ENCODE data around the gene RUNX3. TPM values are rescaled to one million over a fixed set of nuclear protein-coding genes. Genes with fewer than 3 reads are reported as not detected.

The RUNX3 gene
- polyA plus RNA-seq, 1 donor (not counting 4 experiments of a cell fraction or from before 2014, with no cell fraction given): not detected

DNA sequence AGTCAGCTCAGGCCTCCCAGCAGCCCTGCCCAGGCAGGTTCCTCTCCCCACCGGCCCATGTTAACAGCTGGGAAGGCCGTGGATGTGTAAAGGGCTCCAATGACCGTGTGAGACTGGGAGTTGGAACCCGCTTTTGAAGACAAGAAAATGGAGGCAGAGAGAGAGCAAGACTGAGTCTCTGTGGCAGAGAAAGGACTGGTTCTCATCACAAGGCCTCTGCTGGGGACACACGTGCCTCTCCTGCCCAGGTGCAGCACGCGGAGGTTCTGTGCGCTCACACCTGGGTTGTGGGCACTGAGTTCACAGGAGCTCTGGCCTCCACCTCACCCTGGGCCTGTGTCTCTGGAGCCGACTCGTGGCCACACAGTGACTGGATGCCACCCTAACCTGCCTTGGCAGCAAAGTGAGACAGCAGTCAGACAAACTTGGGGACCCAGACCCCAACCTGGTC, 27.0 kb downstream of the RUNX3 start:
- peaks cover 12% of the 10 kb centered on the region for H3K27me3 ChIP-seq (ENCODE audit: control insufficient read depth, extremely low read depth, insufficient read depth, low read length)
- no peaks in the 10 kb centered on the region for H3K4me1 ChIP-seq (ENCODE audit: control insufficient read depth, extremely low read depth, insufficient read depth, low read length)
- no peak for DNase-seq (ENCODE audit: low read depth, low spot score)
- H3K27ac ChIP-seq (ENCODE audit: control insufficient read depth, insufficient read depth, low read length): no peak overlapping the region
- no peaks in the 10 kb centered on the region for H3K36me3 ChIP-seq (ENCODE audit: control insufficient read depth in 2 of 2, extremely low read depth in 1 of 2, insufficient read depth in 2 of 2, low read length in 2 of 2)
- no peaks in the 10 kb centered on the region for H4K20me1 ChIP-seq (ENCODE audit: control insufficient read depth, extremely low read depth, insufficient read depth, low read length)
- H3K79me2 ChIP-seq (ENCODE audit: control insufficient read depth, insufficient read depth, low read length): no peaks in the 10 kb centered on the region
- H3K9ac ChIP-seq (ENCODE audit: control insufficient read depth, extremely low read depth, insufficient read depth, low read length): no peak overlapping the region
- dilution Hi-C loops (cut with MboI; ENCODE audit: extremely low pct_ligation_motif_present, low sequenced_read_pairs): no loop called here
- no peak for FAIRE-seq
- H2AFZ ChIP-seq (ENCODE audit: control insufficient read depth, low read length): no peak overlapping the region
- TF ChIP-seq, protein P1, sequence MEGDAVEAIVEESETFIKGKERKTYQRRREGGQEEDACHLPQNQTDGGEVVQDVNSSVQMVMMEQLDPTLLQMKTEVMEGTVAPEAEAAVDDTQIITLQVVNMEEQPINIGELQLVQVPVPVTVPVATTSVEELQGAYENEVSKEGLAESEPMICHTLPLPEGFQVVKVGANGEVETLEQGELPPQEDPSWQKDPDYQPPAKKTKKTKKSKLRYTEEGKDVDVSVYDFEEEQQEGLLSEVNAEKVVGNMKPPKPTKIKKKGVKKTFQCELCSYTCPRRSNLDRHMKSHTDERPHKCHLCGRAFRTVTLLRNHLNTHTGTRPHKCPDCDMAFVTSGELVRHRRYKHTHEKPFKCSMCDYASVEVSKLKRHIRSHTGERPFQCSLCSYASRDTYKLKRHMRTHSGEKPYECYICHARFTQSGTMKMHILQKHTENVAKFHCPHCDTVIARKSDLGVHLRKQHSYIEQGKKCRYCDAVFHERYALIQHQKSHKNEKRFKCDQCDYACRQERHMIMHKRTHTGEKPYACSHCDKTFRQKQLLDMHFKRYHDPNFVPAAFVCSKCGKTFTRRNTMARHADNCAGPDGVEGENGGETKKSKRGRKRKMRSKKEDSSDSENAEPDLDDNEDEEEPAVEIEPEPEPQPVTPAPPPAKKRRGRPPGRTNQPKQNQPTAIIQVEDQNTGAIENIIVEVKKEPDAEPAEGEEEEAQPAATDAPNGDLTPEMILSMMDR (optimal IDR thresholded peaks at IDR 0.05 in 1 of 3, IDR thresholded peaks at IDR 0.05 in 1 of 3, conservative IDR thresholded peaks at IDR 0.05 in 1 of 3; ENCODE audit: extremely low read depth in 1 of 3, insufficient read depth in 2 of 3, low read length in 3 of 3): no peak
- TF ChIP-seq EZH2 (IDR thresholded peaks at IDR 0.05; ENCODE audit: low read length): no peak
- no peaks in the 10 kb centered on the region for H3K9me3 ChIP-seq (ENCODE audit: control insufficient read depth, low read depth, low read length)
- H3K4me2 ChIP-seq (ENCODE audit: control insufficient read depth, extremely low read depth, insufficient read depth, low read depth, low read length): no peak overlapping the region
- no peaks in the 10 kb centered on the region for H3K9me1 ChIP-seq (ENCODE audit: control insufficient read depth, extremely low read depth, insufficient read depth, low read length)
- no peak overlapping the region for H3K4me3 ChIP-seq (ENCODE audit: control insufficient read depth in 2 of 3, extremely low read depth in 1 of 3, insufficient read depth in 2 of 3, low read depth in 1 of 3, low read length in 3 of 3)

DNA sequence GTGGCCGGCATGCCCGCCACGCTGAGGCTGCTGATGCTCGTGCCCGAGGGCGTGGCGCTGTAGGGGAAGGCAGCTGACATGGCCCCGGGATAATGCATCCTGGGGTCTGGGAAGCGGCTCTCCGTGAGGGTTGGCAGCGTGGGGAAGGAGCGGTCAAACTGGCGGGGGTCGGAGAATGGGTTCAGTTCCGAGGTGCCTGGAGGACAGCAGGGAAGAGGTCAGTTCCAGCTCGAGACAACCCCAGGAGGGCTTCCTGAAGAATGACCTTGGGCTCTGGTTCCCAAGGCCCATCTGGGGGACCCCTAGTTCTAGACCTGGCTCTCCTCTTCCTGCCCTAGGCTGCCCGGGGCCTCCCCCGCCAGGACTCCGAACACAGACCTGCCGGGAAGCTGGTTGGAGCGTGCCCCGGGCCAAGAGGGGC, 27.6 kb downstream of the RUNX3 start:
- no peak for DNase-seq (ENCODE audit: low read depth, low spot score)
- Histone ChIP-seq H3K9me3 (ENCODE audit: control insufficient read depth, low read depth, low read length) (no peaks in the 10 kb centered on the region), H3K9ac (ENCODE audit: control insufficient read depth, extremely low read depth, insufficient read depth, low read length) (no peak overlapping the region), H3K27me3 (ENCODE audit: control insufficient read depth, extremely low read depth, insufficient read depth, low read length) (peaks cover 16% of the 10 kb centered on the region), H3K79me2 (ENCODE audit: control insufficient read depth, insufficient read depth, low read length) (no peaks in the 10 kb centered on the region), H3K36me3 (ENCODE audit: control insufficient read depth in 2 of 2, extremely low read depth in 1 of 2, insufficient read depth in 2 of 2, low read length in 2 of 2) (no peaks in the 10 kb centered on the region), H2AFZ (ENCODE audit: control insufficient read depth, low read length) (no peak overlapping the region), H3K4me1 (ENCODE audit: control insufficient read depth, extremely low read depth, insufficient read depth, low read length) (no peaks in the 10 kb centered on the region), H4K20me1 (ENCODE audit: control insufficient read depth, extremely low read depth, insufficient read depth, low read length) (no peaks in the 10 kb centered on the region), H3K27ac (ENCODE audit: control insufficient read depth, insufficient read depth, low read length) (no peak overlapping the region), H3K4me2 (ENCODE audit: control insufficient read depth, extremely low read depth, insufficient read depth, low read depth, low read length) (no peak overlapping the region), H3K9me1 (ENCODE audit: control insufficient read depth, extremely low read depth, insufficient read depth, low read length) (no peaks in the 10 kb centered on the region), H3K4me3 (ENCODE audit: control insufficient read depth in 2 of 3, extremely low read depth in 1 of 3, insufficient read depth in 2 of 3, low read depth in 1 of 3, low read length in 3 of 3) (no peak overlapping the region)
- dilution Hi-C loops (cut with MboI; ENCODE audit: extremely low pct_ligation_motif_present, low sequenced_read_pairs): no loop called here
- FAIRE-seq: no peak
- TF ChIP-seq, protein P1 (optimal IDR thresholded peaks at IDR 0.05 in 1 of 3, IDR thresholded peaks at IDR 0.05 in 1 of 3, conservative IDR thresholded peaks at IDR 0.05 in 1 of 3; ENCODE audit: extremely low read depth in 1 of 3, insufficient read depth in 2 of 3, low read length in 3 of 3): no peak
- TF ChIP-seq EZH2 (IDR thresholded peaks at IDR 0.05; ENCODE audit: low read length): no peak

Measured in keratinocyte (primary cell).